ENCODE measurements around the gene CRB1.

CRB1 gene

GRCh38 chr1:197312163-197312562, 44.1 kb downstream of the CRB1 start:
- no peak for TF ChIP-seq GATA3 (IDR thresholded peaks at IDR 0.05; ENCODE audit: low read depth, low read length)

GRCh38 chr1:197313713-197314112, 45.7 kb downstream of the CRB1 start:
- no peak for TF ChIP-seq GATA3 (IDR thresholded peaks at IDR 0.05; ENCODE audit: low read depth, low read length)
- TF ChIP-seq GATA2 (IDR thresholded peaks at IDR 0.05; ENCODE audit: low read depth, low read length) = no peak

- peak; percentile 63; the same call in 1 of the 2 replicates for TF ChIP-seq GATA3 (IDR thresholded peaks at IDR 0.05; ENCODE audit: low read depth, low read length)
- TF ChIP-seq GATA2 (IDR thresholded peaks at IDR 0.05; ENCODE audit: low read depth, low read length) = peak; percentile 50; the same call in 1 of the 2 replicates
Measured at GRCh38 chr1:197314682-197315081, 46.6 kb downstream of the CRB1 start.

GRCh38 chr1:197319631-197320030, 51.6 kb downstream of the CRB1 start:
- TF ChIP-seq GATA2 (IDR thresholded peaks at IDR 0.05; ENCODE audit: low read depth, low read length) = no peak; the same call in 1 of the 2 replicates
- TF ChIP-seq GATA3 (IDR thresholded peaks at IDR 0.05; ENCODE audit: low read depth, low read length) = no peak

- TF ChIP-seq GATA2 (IDR thresholded peaks at IDR 0.05; ENCODE audit: low read depth, low read length) (no peak), GATA3 (IDR thresholded peaks at IDR 0.05; ENCODE audit: low read depth, low read length) (no peak)
Measured at GRCh38 chr1:197320991-197321531, 53.0 kb downstream of the CRB1 start.

- TF ChIP-seq GATA3 (IDR thresholded peaks at IDR 0.05; ENCODE audit: low read depth, low read length) (no peak), GATA2 (IDR thresholded peaks at IDR 0.05; ENCODE audit: low read depth, low read length) (no peak)
Measured at GRCh38 chr1:197321811-197322210, 53.8 kb downstream of the CRB1 start.

- TF ChIP-seq GATA2 (IDR thresholded peaks at IDR 0.05; ENCODE audit: low read depth, low read length) (no peak), GATA3 (IDR thresholded peaks at IDR 0.05; ENCODE audit: low read depth, low read length) (no peak)
Measured at GRCh38 chr1:197327776-197328364, 59.8 kb downstream of the CRB1 start.

- no peak for TF ChIP-seq GATA2 (IDR thresholded peaks at IDR 0.05; ENCODE audit: low read depth, low read length)
- no peak for TF ChIP-seq GATA3 (IDR thresholded peaks at IDR 0.05; ENCODE audit: low read depth, low read length)
Measured at GRCh38 chr1:197330213-197330612, 62.2 kb downstream of the CRB1 start.

- TF ChIP-seq GATA3 (IDR thresholded peaks at IDR 0.05; ENCODE audit: low read depth, low read length) (no peak), GATA2 (IDR thresholded peaks at IDR 0.05; ENCODE audit: low read depth, low read length) (no peak)
Measured at GRCh38 chr1:197331565-197331964, 63.5 kb downstream of the CRB1 start.

- TF ChIP-seq GATA3 (IDR thresholded peaks at IDR 0.05; ENCODE audit: low read depth, low read length) (no peak), GATA2 (IDR thresholded peaks at IDR 0.05; ENCODE audit: low read depth, low read length) (no peak)
Measured at GRCh38 chr1:197333041-197333440, 65.0 kb downstream of the CRB1 start.

GRCh38 chr1:197336571-197336970, 68.5 kb downstream of the CRB1 start:
- TF ChIP-seq GATA3 (IDR thresholded peaks at IDR 0.05; ENCODE audit: low read depth, low read length) (no peak), GATA2 (IDR thresholded peaks at IDR 0.05; ENCODE audit: low read depth, low read length) (no peak)

- TF ChIP-seq GATA3 (IDR thresholded peaks at IDR 0.05; ENCODE audit: low read depth, low read length) (no peak), GATA2 (IDR thresholded peaks at IDR 0.05; ENCODE audit: low read depth, low read length) (no peak)
Measured at GRCh38 chr1:197339106-197340060, 71.3 kb downstream of the CRB1 start.

GRCh38 chr1:197341626-197342025, 73.6 kb downstream of the CRB1 start:
- TF ChIP-seq GATA3 (IDR thresholded peaks at IDR 0.05; ENCODE audit: low read depth, low read length) (no peak), GATA2 (IDR thresholded peaks at IDR 0.05; ENCODE audit: low read depth, low read length) (no peak)

- no peak for TF ChIP-seq GATA2 (IDR thresholded peaks at IDR 0.05; ENCODE audit: low read depth, low read length)
- TF ChIP-seq GATA3 (IDR thresholded peaks at IDR 0.05; ENCODE audit: low read depth, low read length) = no peak
Measured at GRCh38 chr1:197342044-197342565, 74.1 kb downstream of the CRB1 start.
